Activated T-helper 2 cell treated with anti-CD3 and anti-CD28 coated beads, Interferon-gamma antibody, Interleukin-2, Interleukin-4, amounts not matched to agents 10 μg/mL and 5 μg/mL and 100 μg/mL, durations not matched to agents 14 hours and 24 hours and 36 hours (primary cell): ENCODE measurements around the gene USP2. TPM values are rescaled to one million over a fixed set of nuclear protein-coding genes. Genes with fewer than 3 reads are reported as not detected.

Source experiments
- DNase-seq: peaks from one replicate; pipeline ENCODE4 v3.0.0; 2021; ENCODE audit warnings: low spot score
- H3K27ac Mint-ChIP-seq: one replicate; pipeline ENCODE4 v1.8.0; 2021; ENCODE audit warnings: mixed read lengths
- H3K27me3 Mint-ChIP-seq: one replicate; pipeline ENCODE4 v1.8.0; 2021; ENCODE audit warnings: low read depth, mixed read lengths
- H3K36me3 Mint-ChIP-seq: one replicate; pipeline ENCODE4 v1.8.0; 2021; ENCODE audit warnings: low read depth, mixed read lengths
- H3K4me1 Mint-ChIP-seq: one replicate; pipeline ENCODE4 v1.8.0; 2021; ENCODE audit warnings: low read depth, mixed read lengths
- H3K4me3 Mint-ChIP-seq: one replicate; pipeline ENCODE4 v1.8.0; 2021; ENCODE audit warnings: low read depth, mild to moderate bottlenecking, moderate library complexity, mixed read lengths
- H3K9me3 Mint-ChIP-seq: one replicate; pipeline ENCODE4 v1.8.0; 2021; ENCODE audit warnings: mixed read lengths
- intact Hi-C: fragments of 100-400 bp; cut with micrococcal nuclease; formaldehyde crosslinking; loops from one replicate; pipeline ENCODE4 v1.15.1; 2023
- total RNA-seq: library from RNA; stranded (reverse); gene quantifications from 2 replicates; pipeline ENCODE4 v1.2.3, GENCODE V29; 2022

Gene USP2
- total RNA-seq, 1 donor from 2014 or later, result 1.0 TPM

DNA sequence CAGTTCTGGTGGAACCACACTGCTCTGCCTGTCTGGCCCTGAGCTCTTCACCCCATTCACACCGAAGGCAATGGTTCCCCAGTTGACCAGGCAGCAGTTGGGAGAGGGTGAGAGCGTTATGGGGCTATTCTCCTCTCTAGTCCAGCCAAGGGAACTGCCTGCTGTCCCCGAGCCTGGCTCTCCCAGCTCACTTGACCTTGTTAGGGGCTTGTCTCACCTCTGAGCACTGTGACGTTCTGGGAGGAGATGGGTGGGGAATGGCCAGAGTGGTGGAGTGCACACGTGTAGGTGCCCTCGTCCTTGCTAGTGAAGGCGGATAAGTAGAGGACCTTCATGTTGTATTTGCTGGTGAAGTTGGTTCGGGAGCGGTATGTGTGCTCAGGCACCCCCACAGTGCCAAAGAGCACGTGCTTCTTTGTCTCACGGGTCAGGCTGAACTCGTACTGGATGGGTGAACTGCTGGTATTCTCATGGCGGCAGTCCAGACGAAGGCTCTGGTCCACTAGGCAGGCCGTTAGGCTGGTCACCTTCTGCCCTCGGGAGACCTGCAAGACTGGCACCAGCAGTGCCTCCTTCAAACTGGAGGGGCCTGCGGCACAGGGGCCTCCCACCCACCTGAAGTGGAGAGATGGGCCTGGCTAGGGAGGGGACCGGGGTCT is 38.5 kb upstream of the USP2 start:
- Mint-ChIP-seq H3K4me1 (peaks cover 19% of the 10 kb centered on the region), H3K9me3 (no peaks in the 10 kb centered on the region), H3K4me3 (no peak overlapping the region), H3K27me3 (peaks cover 7% of the 10 kb centered on the region), H3K36me3 (peaks cover 11% of the 10 kb centered on the region), H3K27ac (no peak overlapping the region)
- intact Hi-C loops, result loop anchor here (10.0 kb wide), 1 partner anchor 55 kb away; no protein-coding TSS in a partner anchor
- DNase-seq, result no peak

DNA sequence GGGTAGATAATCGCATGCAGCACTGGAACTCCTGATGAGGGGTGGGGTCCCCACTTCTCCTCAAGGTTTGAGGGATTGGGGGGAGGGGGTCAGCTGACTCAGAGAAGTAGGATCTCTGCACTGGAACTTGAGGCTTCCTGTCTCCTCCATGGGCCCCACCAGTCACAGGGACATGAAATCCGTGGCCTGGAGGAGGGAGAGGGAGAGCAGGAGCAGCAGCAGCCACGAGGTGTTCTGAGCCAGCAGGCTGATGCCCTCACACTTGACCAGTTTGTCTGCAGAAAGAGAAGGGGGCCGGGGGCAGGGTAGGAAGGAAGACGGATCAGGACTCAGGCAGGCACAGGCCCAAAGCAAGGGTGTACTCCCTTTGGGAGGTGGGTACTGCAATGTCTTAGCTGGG is 37.8 kb upstream of the USP2 start:
- Mint-ChIP-seq H3K9me3 (peaks cover 3% of the 10 kb centered on the region), H3K4me1 (peaks cover 17% of the 10 kb centered on the region), H3K27me3 (peaks cover 7% of the 10 kb centered on the region), H3K27ac (no peak overlapping the region), H3K36me3 (peaks cover 11% of the 10 kb centered on the region), H3K4me3 (no peak overlapping the region)
- DNase-seq, result no peak
- intact Hi-C loops, result no loop called here

DNA sequence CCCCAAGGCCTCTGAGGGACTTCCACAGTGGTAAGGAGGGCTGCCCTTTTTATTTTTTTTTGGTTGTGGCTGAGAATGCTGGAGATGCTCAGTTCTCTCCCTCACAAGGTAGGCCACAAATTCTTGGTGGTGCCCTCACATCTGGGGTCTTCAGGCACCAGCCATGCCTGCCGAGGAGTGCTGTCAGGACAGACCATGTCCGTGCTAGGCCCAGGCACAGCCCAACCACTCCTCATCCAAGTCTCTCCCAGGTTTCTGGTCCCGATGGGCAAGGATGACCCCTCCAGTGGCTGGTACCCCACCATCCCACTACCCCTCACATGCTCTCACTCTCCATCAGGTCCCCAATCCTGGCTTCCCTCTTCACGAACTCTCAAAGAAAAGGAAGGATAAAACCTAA is 37.3 kb upstream of the USP2 start:
- H3K4me3 Mint-ChIP-seq, result no peak overlapping the region
- peaks cover 3% of the 10 kb centered on the region for H3K9me3 Mint-ChIP-seq
- peaks cover 16% of the 10 kb centered on the region for H3K4me1 Mint-ChIP-seq
- peaks cover 7% of the 10 kb centered on the region for H3K27me3 Mint-ChIP-seq
- intact Hi-C loops, result no loop called here
- DNase-seq, result no peak
- peaks cover 11% of the 10 kb centered on the region for H3K36me3 Mint-ChIP-seq
- H3K27ac Mint-ChIP-seq, result no peak overlapping the region

DNA sequence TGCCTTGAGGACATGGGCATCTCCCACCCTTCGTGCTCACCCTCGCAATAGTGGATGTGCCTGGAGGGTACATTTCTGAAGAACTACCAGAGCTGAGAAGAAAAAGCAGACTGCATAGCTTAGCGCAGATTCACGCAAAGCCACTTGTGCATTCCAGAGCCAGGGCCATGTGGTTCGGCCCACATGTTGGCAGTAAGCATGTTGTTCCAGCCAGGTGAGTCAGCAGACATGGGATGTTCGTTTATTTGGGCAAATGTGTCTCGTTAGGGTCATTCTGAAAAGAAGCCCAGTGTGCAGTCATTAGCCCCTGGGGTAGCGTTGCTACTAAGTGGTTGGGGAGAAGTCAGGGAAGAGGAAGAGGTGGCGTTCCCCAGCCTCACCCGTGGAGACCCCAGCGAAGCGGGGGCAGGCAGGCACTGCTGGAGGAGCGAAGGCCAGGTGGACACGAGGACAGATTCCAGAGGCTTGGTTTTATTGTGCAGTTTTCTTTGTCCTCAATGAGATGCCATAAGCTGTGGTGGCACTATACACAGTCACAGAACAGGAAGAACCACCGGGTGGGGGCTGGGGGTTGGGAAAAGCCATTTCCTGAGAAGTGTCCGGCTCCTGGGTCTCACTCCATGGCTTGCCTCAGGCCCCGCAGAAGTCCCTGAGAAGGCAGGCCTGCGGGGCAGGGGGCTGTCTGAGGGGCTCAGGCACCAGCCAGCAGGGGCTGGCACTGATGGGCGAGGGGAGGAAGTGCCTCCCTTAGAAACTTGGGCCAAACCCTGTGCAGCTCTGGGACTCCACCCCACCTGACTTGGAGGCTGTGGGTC is 36.4 kb upstream of the USP2 start:
- peaks cover 3% of the 10 kb centered on the region for H3K9me3 Mint-ChIP-seq
- H3K27ac Mint-ChIP-seq, result no peak overlapping the region
- peaks cover 11% of the 10 kb centered on the region for H3K36me3 Mint-ChIP-seq
- H3K27me3 Mint-ChIP-seq, result peaks cover 7% of the 10 kb centered on the region
- no peak overlapping the region for H3K4me3 Mint-ChIP-seq
- DNase-seq, result no peak
- intact Hi-C loops, result no loop called here
- H3K4me1 Mint-ChIP-seq, result peaks cover 14% of the 10 kb centered on the region

DNA sequence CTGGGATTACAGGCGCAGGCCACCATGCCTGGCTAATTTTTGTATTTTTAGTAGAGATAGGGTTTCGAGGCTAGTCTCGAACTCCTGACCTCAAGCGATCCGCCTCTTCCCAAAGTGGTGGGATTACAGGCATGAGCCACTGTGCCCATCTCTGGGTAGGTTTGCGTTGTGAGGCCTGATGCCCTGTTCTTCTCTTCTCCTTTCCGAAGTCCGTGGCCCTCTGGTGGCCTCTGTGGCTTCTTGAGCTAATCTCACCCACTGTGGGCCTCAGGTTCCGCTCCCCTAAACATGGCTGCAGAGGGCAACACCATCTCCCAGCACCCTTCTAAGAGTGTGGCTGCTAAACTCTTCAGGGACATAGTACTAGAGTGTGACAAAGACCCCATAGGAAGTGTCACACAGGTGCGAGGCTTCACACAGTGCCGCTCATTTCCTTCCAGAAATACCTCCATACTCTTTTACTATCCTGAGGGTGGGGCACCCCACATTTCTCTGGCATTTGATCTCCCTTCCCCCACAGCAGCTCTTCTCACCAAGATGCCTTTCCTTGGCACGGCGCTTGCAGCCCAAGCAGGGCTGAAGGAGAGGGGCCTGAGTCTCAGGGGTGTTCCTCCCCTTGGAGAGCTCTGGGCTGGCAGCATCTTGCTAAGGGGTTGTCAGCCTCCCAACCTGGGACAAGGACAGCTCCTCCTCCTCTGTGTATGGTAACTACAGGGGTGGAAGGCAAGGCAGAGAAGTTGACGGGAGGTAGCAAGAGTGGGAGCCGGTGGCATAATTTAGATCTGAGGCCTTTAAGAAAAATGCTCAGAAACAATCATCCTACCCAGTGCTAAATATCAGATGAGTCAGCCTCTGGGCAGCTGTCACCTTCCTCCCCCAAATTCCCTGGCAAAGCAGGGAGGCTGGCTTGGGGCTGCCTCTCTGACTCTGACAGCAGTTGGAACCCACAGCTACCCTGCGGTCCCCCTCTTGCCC is 35.4 kb upstream of the USP2 start:
- Mint-ChIP-seq H3K27ac (no peak overlapping the region), H3K4me1 (peaks cover 8% of the 10 kb centered on the region), H3K27me3 (peaks cover 3% of the 10 kb centered on the region), H3K9me3 (peaks cover 3% of the 10 kb centered on the region), H3K4me3 (no peak overlapping the region), H3K36me3 (peaks cover 11% of the 10 kb centered on the region)
- no peak for DNase-seq
- intact Hi-C loops, result no loop called here

DNA sequence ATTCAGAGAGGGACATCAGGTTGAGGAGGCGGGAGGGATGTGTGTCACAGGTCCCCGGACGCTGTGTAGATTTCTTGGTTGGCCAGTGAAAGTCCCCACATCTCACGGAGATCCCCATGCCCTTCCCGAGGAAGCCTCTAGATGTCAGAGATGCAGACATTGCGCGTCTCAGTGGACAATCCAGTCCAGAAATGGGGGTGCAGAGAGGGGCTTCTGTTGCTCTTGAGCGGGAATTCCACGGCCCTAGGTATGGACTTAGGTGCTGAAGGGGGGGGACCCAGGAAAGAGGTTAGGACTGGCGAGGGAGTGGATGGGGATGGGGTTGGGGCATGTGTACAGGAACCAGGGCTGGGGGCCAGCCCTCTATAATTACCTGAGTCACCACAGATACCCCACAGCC is 34.5 kb upstream of the USP2 start:
- DNase-seq, result no peak
- no peaks in the 10 kb centered on the region for H3K27me3 Mint-ChIP-seq
- no peak overlapping the region for H3K4me3 Mint-ChIP-seq
- H3K27ac Mint-ChIP-seq, result no peak overlapping the region
- H3K9me3 Mint-ChIP-seq, result peaks cover 3% of the 10 kb centered on the region
- intact Hi-C loops, result no loop called here
- H3K4me1 Mint-ChIP-seq, result peaks cover 2% of the 10 kb centered on the region
- peaks cover 11% of the 10 kb centered on the region for H3K36me3 Mint-ChIP-seq

DNA sequence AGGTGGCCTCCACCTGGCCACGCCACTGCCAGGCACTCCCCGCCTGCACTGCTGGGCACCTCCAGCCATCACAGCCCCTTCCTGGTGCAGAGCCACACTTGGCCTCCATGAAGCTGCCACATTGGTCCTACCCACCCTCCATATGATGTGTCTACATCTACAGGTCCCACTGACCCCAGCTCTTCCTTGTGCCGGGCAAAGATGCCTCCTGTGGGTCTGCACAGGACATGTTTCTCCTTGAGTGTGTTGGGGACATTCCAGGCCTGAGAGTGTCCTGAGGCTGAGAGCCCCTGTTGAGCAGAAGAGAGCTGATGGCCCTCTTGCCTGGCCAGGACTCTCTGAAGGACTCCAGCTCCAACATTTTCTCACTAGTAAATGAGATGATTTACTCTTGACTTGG is 34.0 kb upstream of the USP2 start:
- intact Hi-C loops, result no loop called here
- Mint-ChIP-seq H3K27me3 (no peaks in the 10 kb centered on the region), H3K4me3 (no peak overlapping the region), H3K27ac (no peak overlapping the region), H3K4me1 (peaks cover 2% of the 10 kb centered on the region), H3K36me3 (peaks cover 11% of the 10 kb centered on the region), H3K9me3 (peaks cover 3% of the 10 kb centered on the region)
- DNase-seq, result no peak

DNA sequence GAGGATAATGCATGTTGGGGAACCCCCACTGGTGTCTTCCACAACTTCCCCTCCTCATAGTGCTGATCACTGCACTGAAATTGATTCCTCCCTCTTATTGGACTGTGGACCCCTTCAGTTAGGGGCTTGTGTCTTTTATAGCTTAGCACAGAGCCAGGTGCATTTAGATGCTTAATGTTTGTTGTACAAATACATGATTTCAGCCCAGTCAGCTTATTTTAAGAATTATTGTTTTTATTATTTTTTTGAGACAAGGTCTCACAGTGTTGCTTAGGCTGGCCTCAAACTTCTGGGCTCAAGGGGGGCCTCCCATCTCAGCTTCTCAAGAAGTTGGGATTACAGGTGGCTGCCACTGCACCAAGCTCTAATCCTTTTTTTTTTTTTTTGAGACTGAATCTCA is 33.2 kb upstream of the USP2 start:
- H3K27ac Mint-ChIP-seq, result no peak overlapping the region
- DNase-seq, result no peak
- H3K4me3 Mint-ChIP-seq, result no peak overlapping the region
- peaks cover 3% of the 10 kb centered on the region for H3K9me3 Mint-ChIP-seq
- intact Hi-C loops, result no loop called here
- H3K4me1 Mint-ChIP-seq, result peaks cover 2% of the 10 kb centered on the region
- no peaks in the 10 kb centered on the region for H3K27me3 Mint-ChIP-seq
- peaks cover 4% of the 10 kb centered on the region for H3K36me3 Mint-ChIP-seq

DNA sequence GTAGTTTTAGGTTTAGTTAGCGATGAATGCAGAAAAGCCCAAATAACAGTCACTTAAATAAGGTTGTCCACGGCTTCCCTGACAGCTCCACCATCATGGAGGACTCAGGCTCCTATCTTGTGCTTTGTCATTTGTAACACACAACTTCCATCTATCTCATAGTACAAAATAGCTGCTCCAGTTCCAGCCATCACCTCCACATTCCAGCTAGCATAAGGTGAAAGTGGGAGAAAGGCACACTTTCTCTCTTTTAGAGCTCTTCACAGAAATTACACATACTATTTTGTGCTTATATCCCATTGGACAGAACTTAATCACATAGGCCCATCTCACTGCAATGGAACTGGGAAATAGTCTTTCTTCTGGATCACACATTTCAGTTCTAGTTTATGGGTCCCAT is 32.8 kb upstream of the USP2 start:
- H3K4me1 Mint-ChIP-seq, result peaks cover 2% of the 10 kb centered on the region
- peaks cover 4% of the 10 kb centered on the region for H3K36me3 Mint-ChIP-seq
- intact Hi-C loops, result no loop called here

DNA sequence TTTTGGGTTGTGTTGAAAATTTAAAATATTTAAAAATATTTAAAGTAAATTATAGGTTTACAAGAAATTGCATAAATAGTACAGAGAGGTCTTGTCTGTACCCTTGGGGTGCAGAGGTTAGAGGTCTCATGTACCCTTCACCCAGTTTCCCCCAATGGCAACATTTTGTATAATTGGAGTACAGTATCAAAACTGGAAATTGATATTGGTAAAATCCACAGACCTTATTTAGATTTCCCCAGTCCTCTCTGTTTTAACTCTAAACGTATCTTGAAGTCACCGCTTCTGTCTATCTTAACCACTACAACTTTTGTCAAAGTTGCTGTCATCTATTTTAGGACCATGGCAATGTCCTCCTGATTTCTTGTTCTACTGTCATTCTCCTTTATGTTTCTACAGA is 30.6 kb upstream of the USP2 start:
- intact Hi-C loops, result no loop called here
- H3K4me3 Mint-ChIP-seq, result no peak overlapping the region
- H3K9me3 Mint-ChIP-seq, result peaks cover 3% of the 10 kb centered on the region
- no peaks in the 10 kb centered on the region for H3K4me1 Mint-ChIP-seq
- H3K27me3 Mint-ChIP-seq, result no peaks in the 10 kb centered on the region
- no peak for DNase-seq
- H3K36me3 Mint-ChIP-seq, result no peaks in the 10 kb centered on the region
- no peak overlapping the region for H3K27ac Mint-ChIP-seq

More for the DNA sequence above, 32.8 kb upstream of the USP2 start:
- H3K27me3 Mint-ChIP-seq, result no peaks in the 10 kb centered on the region
- H3K9me3 Mint-ChIP-seq, result peaks cover 3% of the 10 kb centered on the region
- no peak overlapping the region for H3K4me3 Mint-ChIP-seq
- H3K27ac Mint-ChIP-seq, result no peak overlapping the region
- DNase-seq, result no peak

DNA sequence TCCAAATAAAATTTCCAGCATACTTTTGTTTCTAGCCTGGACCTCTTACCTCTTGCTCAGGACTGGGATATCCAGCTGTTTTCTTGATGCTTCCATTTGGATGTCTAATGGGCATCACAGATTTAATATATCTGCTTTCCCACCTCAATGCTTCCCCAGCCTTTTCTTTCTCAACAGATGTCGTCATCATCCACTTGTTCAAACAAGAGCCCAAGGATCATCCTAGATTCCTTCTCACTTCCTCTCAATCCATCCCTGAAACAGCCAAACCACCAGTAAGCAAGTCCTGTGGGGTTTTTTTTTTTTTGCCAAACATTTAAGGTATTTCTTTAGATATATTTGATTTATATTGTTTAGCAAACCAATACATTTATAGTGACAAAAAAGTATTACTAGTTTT is 29.0 kb upstream of the USP2 start:
- Mint-ChIP-seq H3K27ac (no peak overlapping the region), H3K36me3 (no peaks in the 10 kb centered on the region), H3K4me3 (no peak overlapping the region), H3K4me1 (peaks cover 1% of the 10 kb centered on the region), H3K27me3 (no peaks in the 10 kb centered on the region), H3K9me3 (peaks cover 3% of the 10 kb centered on the region)
- DNase-seq, result no peak
- intact Hi-C loops, result no loop called here

DNA sequence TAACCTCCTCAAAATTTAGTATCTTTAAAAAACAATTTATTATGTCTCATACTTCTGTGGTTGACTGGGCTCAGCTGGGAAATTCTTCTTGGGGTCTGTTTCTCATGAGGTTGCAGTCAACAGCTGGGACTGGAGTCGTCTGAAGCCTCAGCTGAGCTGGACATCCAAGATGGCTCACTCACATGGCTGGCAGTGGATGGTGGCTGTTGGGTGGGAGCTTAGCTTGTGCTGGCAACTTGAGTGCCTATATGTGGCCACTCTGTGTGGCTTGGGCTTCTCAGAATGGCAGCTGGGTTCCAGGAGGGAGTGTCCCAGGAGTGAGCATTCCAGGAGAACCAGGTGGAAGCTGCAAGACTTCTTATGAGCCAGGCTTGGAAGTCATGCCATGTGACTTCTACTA is 28.2 kb upstream of the USP2 start:
- no peak for DNase-seq
- intact Hi-C loops, result no loop called here
- H3K4me3 Mint-ChIP-seq, result no peak overlapping the region
- H3K27me3 Mint-ChIP-seq, result no peaks in the 10 kb centered on the region
- peaks cover 1% of the 10 kb centered on the region for H3K4me1 Mint-ChIP-seq
- H3K9me3 Mint-ChIP-seq, result peaks cover 3% of the 10 kb centered on the region
- H3K27ac Mint-ChIP-seq, result no peak overlapping the region
- no peaks in the 10 kb centered on the region for H3K36me3 Mint-ChIP-seq
